ENCODE data around the gene CCDC28A. TPM values are rescaled to one million over a fixed set of nuclear protein-coding genes. Genes with fewer than 3 reads are reported as not detected.

Gene CCDC28A
- total and polyA plus RNA-seq, 2 of the 4 experiments (the other 2 are of a cell fraction), result 6.8 to 8.0 TPM

GRCh38 chr6:138800377-138801150, 27.0 kb downstream of the CCDC28A start:
- dilution Hi-C loops (cut with HindIII; ENCODE audit: low sequenced_read_pairs, unreplicated experiment), result no loop called here
- no CpG with 5 or more reads among the region's 2 CpGs for WGBS, 2 experiments (ENCODE audit: extremely low coverage in 2 of 2, insufficient read length in 1 of 2)

More at GRCh38 chr6:138800377-138801150, 27.0 kb downstream of the CCDC28A start:
- Histone ChIP-seq H3K4me1 (ENCODE audit: control insufficient read depth, insufficient read depth, low read length) (peaks cover 2% of the 10 kb centered on the region; the same call in 1 of the 2 replicates), H3K79me1 (ENCODE audit: low read depth in 1 of 2, low read length in 2 of 2) (no peaks in the 10 kb centered on the region), H3K4me3 (ENCODE audit: insufficient read depth, low read depth, low read length) (no peak overlapping the region), H2BK5ac (ENCODE audit: low read depth, low read length, poor library complexity, severe bottlenecking) (no peak overlapping the region), H2AK5ac (ENCODE audit: low read depth, low read length) (no peak overlapping the region), H2AFZ (replicated peaks; ENCODE audit: low read length, poor library complexity) (no peak overlapping the region), H3K9me3 (ENCODE audit: control insufficient read depth, insufficient read depth, low read length) (no peaks in the 10 kb centered on the region), H2BK20ac (ENCODE audit: low read depth, low read length) (no peak overlapping the region), H3K23ac (ENCODE audit: low read depth, low read length) (no peak overlapping the region), H3K9ac (ENCODE audit: low read depth, low read length) (no peak overlapping the region), H3K27me3 (ENCODE audit: control insufficient read depth, insufficient read depth, low read length) (peaks cover 2% of the 10 kb centered on the region), H3K56ac (ENCODE audit: extremely low read depth, insufficient read depth, low read length) (no peak overlapping the region), H3K9me1 (ENCODE audit: insufficient read depth, low read length) (no peaks in the 10 kb centered on the region), H3K36me3 (ENCODE audit: control insufficient read depth, insufficient read depth, low read length) (no peaks in the 10 kb centered on the region), H3K4me2 (ENCODE audit: low read depth, low read length) (no peak overlapping the region), H4K91ac (ENCODE audit: insufficient read depth, low read depth, low read length) (no peak overlapping the region), H4K20me1 (ENCODE audit: insufficient read depth, low read length) (no peaks in the 10 kb centered on the region), H2BK15ac (ENCODE audit: low read depth, low read length) (no peak overlapping the region), H3K27ac (ENCODE audit: insufficient read depth, low read length) (no peak overlapping the region), H4K5ac (ENCODE audit: low read depth, low read length) (no peak overlapping the region), H3K4ac (ENCODE audit: low read depth, low read length) (no peak overlapping the region), H3K18ac (ENCODE audit: low read depth, low read length) (no peak overlapping the region), H4K8ac (ENCODE audit: low read depth in 2 of 2, low read length in 2 of 2) (no peak overlapping the region), H2BK120ac (ENCODE audit: low read depth, low read length) (no peak overlapping the region), H3K14ac (replicated peaks; ENCODE audit: low read depth, low read length) (no peak overlapping the region), H2AK9ac (replicated peaks; ENCODE audit: low read depth, low read length, poor library complexity) (no peak overlapping the region)
- no peak for ATAC-seq (ENCODE audit: low read depth)
- no TSS peak for BruUV-seq (replicated peaks)
- intact Hi-C loops (cut with micrococcal nuclease), result no loop called here
- DNase-seq, result no peak
- ChIA-PET POLR2A (ENCODE audit: unreplicated experiment) (interaction anchor here (0.5 kb wide), 1 partner anchor 32 kb away, joined by 3 read pairs; no protein-coding TSS in a partner anchor), CTCF (no interaction called here)
- in situ Hi-C loops (cut with MboI; ENCODE audit: low sequenced_read_pairs), result no loop called here
- TF ChIP-seq POLR2A (IDR thresholded peaks at IDR 0.05; ENCODE audit: low read depth, low read length) (no peak), CEBPB (IDR thresholded peaks at IDR 0.05; ENCODE audit: low read depth, low read length) (no peak), USF2 (IDR thresholded peaks at IDR 0.05; ENCODE audit: low read depth, low read length) (no peak), CTCF (conservative IDR thresholded peaks at IDR 0.05; ENCODE audit: low read depth, low read length) (no peak), RAD21 (IDR thresholded peaks at IDR 0.05; ENCODE audit: low read length) (no peak), NFE2L2 (IDR thresholded peaks at IDR 0.05; ENCODE audit: low read depth, low read length) (no peak), FOS (IDR thresholded peaks at IDR 0.05; ENCODE audit: low read depth, low read length) (no peak), MAFK (IDR thresholded peaks at IDR 0.05; ENCODE audit: low read depth, low read length) (no peak), CHD1 (IDR thresholded peaks at IDR 0.05; ENCODE audit: low read depth, low read length) (no peak), MAZ (IDR thresholded peaks at IDR 0.05; ENCODE audit: borderline replicate concordance, low read depth, low read length) (no peak), MXI1 (IDR thresholded peaks at IDR 0.05; ENCODE audit: borderline replicate concordance, low read depth, low read length) (no peak), BHLHE40 (IDR thresholded peaks at IDR 0.05; ENCODE audit: low read depth, low read length) (no peak), RCOR1 (IDR thresholded peaks at IDR 0.05; ENCODE audit: insufficient replicate concordance, low read length) (no peak), SMC3 (IDR thresholded peaks at IDR 0.05; ENCODE audit: low read depth, low read length) (no peak), ELK1 (IDR thresholded peaks at IDR 0.05; ENCODE audit: borderline replicate concordance, low read depth, low read length) (no peak)
